ENCODE measurements around the gene PRR23E. TPM values are rescaled to one million over a fixed set of nuclear protein-coding genes. Genes with fewer than 3 reads are reported as not detected.

Gene PRR23E
- total RNA-seq, 1 experiment from 2014 or later = not detected

GRCh38 chr3:127233371-127233770 lies 40.4 kb downstream of the PRR23E start:
- Mint-ChIP-seq H3K36me3 (ENCODE audit: insufficient read depth, unreplicated experiment) (no peaks in the 10 kb centered on the region), H3K4me1 (ENCODE audit: insufficient read depth, unreplicated experiment) (no peaks in the 10 kb centered on the region), H3K9me3 (ENCODE audit: unreplicated experiment) (peaks cover 14% of the 10 kb centered on the region), H3K27ac (ENCODE audit: low read depth, unreplicated experiment) (no peak overlapping the region), H3K4me3 (ENCODE audit: unreplicated experiment) (no peak overlapping the region), H3K27me3 (ENCODE audit: insufficient read depth, unreplicated experiment) (no peaks in the 10 kb centered on the region)
- intact Hi-C loops (cut with micrococcal nuclease) = no loop called here
- ChIA-PET CTCF (interaction anchor here (0.7 kb wide), 1 partner anchor 181 kb away, joined by 3 read pairs; no protein-coding TSS in a partner anchor), POLR2A (interaction anchor here (0.6 to 1.4 kb wide), 4 partner anchors 9 to 342 kb away, joined by 3 to 4 read pairs (median 3); no protein-coding TSS in a partner anchor)
- TF ChIP-seq CTCF (IDR thresholded peaks at IDR 0.05; ENCODE audit: unreplicated experiment) = no peak
- peak; percentile 59 for DNase-seq (ENCODE audit: unreplicated experiment)
- no TSS peak for BruUV-seq (replicated peaks)

DNA sequence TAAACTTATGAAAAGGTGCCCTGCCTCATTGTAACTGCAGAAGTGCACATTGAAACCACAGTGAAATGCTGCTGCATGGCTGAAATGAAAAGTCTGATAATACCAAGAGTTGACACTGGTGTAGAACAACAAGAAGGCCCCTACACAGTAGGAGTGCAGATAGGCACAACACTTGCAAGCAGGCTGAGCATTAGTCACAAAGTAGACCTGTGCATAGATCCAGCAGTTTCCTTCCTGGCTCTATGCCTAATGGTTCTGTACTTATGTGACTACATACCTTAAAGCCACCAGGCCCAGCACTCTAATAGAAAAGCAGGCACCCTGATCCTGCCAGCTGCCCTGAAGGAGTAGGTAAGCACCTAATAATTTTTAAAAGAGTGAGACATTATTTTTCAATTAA lies 41.8 kb downstream of the PRR23E start:
- Mint-ChIP-seq H3K9me3 (ENCODE audit: unreplicated experiment) (peaks cover 11% of the 10 kb centered on the region), H3K4me1 (ENCODE audit: insufficient read depth, unreplicated experiment) (no peaks in the 10 kb centered on the region), H3K4me3 (ENCODE audit: unreplicated experiment) (no peak overlapping the region), H3K27me3 (ENCODE audit: insufficient read depth, unreplicated experiment) (no peaks in the 10 kb centered on the region), H3K36me3 (ENCODE audit: insufficient read depth, unreplicated experiment) (no peaks in the 10 kb centered on the region), H3K27ac (ENCODE audit: low read depth, unreplicated experiment) (no peak overlapping the region)
- DNase-seq (ENCODE audit: unreplicated experiment) = no peak
- intact Hi-C loops (cut with micrococcal nuclease) = no loop called here
- ChIA-PET CTCF (no interaction called here), POLR2A (no interaction called here)
- TF ChIP-seq CTCF (IDR thresholded peaks at IDR 0.05; ENCODE audit: unreplicated experiment) = no peak
- no TSS peak for BruUV-seq (replicated peaks)

GRCh38 chr3:127235706-127236105 lies 42.8 kb downstream of the PRR23E start:
- no peak overlapping the region for H3K4me3 Mint-ChIP-seq (ENCODE audit: unreplicated experiment)
- H3K27me3 Mint-ChIP-seq (ENCODE audit: insufficient read depth, unreplicated experiment) = no peaks in the 10 kb centered on the region
- H3K36me3 Mint-ChIP-seq (ENCODE audit: insufficient read depth, unreplicated experiment) = no peaks in the 10 kb centered on the region
- no peak for TF ChIP-seq CTCF (IDR thresholded peaks at IDR 0.05; ENCODE audit: unreplicated experiment)
- no peak for DNase-seq (ENCODE audit: unreplicated experiment)
- H3K9me3 Mint-ChIP-seq (ENCODE audit: unreplicated experiment) = peaks cover 7% of the 10 kb centered on the region
- intact Hi-C loops (cut with micrococcal nuclease) = no loop called here
- H3K27ac Mint-ChIP-seq (ENCODE audit: low read depth, unreplicated experiment) = no peak overlapping the region
- no peaks in the 10 kb centered on the region for H3K4me1 Mint-ChIP-seq (ENCODE audit: insufficient read depth, unreplicated experiment)
- ChIA-PET POLR2A (no interaction called here), CTCF (no interaction called here)
- no TSS peak for BruUV-seq (replicated peaks)

DNA sequence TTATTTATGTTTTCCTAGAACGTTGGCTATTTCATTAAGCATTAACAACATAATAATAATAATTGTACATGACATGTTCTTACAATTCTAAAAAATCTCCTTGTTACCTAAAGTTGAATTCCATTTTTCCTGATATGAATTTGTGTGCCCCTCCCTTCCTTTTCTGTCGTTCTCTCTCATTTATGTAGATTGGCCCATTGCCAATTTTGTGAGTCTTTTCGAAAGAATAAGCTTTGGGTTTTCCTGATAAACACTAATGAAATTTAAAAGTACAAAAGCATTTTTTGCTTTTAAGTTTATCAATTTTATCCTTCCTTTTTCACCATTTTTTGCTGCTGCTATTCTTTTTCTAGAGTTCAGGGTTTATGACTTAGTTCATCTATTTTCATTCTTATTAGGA lies 44.9 kb downstream of the PRR23E start:
- ChIA-PET CTCF (no interaction called here), POLR2A (interaction anchor here (0.6 kb wide), 1 partner anchor 231 kb away, joined by 3 read pairs; no protein-coding TSS in a partner anchor)
- H3K36me3 Mint-ChIP-seq (ENCODE audit: insufficient read depth, unreplicated experiment) = no peaks in the 10 kb centered on the region
- peaks cover 20% of the 10 kb centered on the region for H3K9me3 Mint-ChIP-seq (ENCODE audit: unreplicated experiment)
- no peak overlapping the region for H3K4me3 Mint-ChIP-seq (ENCODE audit: unreplicated experiment)
- TF ChIP-seq CTCF (IDR thresholded peaks at IDR 0.05; ENCODE audit: unreplicated experiment) = no peak
- no TSS peak for BruUV-seq (replicated peaks)
- no peaks in the 10 kb centered on the region for H3K4me1 Mint-ChIP-seq (ENCODE audit: insufficient read depth, unreplicated experiment)
- no peak for DNase-seq (ENCODE audit: unreplicated experiment)
- H3K27ac Mint-ChIP-seq (ENCODE audit: low read depth, unreplicated experiment) = no peak overlapping the region
- H3K27me3 Mint-ChIP-seq (ENCODE audit: insufficient read depth, unreplicated experiment) = no peaks in the 10 kb centered on the region
- intact Hi-C loops (cut with micrococcal nuclease) = no loop called here
